ENCODE results near the gene USP21.

The USP21 gene

GRCh38 chr1:161172776-161173376, 13.6 kb downstream of the USP21 start:
- Histone ChIP-seq H3K4me3 (ENCODE audit: low read length) (no peak overlapping the region), H3K27ac (ENCODE audit: low read depth, low read length) (no peak overlapping the region), H4K20me1 (ENCODE audit: control insufficient read depth, insufficient read depth, low read depth, low read length) (no peaks in the 10 kb centered on the region), H3K9me2 (replicated peaks; ENCODE audit: control insufficient read depth, low read length) (no peaks in the 10 kb centered on the region), H3K36me3 (ENCODE audit: control insufficient read depth, low read length) (peaks cover 62% of the 10 kb centered on the region), H3K79me2 (ENCODE audit: control insufficient read depth, low read length) (peaks cover 16% of the 10 kb centered on the region), H3K27me3 (ENCODE audit: control insufficient read depth, low read length) (no peaks in the 10 kb centered on the region), H3K4me2 (ENCODE audit: low read length) (no peak overlapping the region), H3K9me3 (ENCODE audit: control insufficient read depth, insufficient read depth, low read length) (no peaks in the 10 kb centered on the region), H3K4me1 (ENCODE audit: control insufficient read depth, low read length) (peaks cover 18% of the 10 kb centered on the region), H3F3A (ENCODE audit: control insufficient read depth, insufficient read depth) (no peaks in the 10 kb centered on the region)
- TF ChIP-seq CTCF (IDR thresholded peaks at IDR 0.05; ENCODE audit: low read depth, low read length, poor library complexity, severe bottlenecking) (no peak), EZH2phosphoT487 (IDR thresholded peaks at IDR 0.05; ENCODE audit: borderline replicate concordance, low read length) (no peak)

DNA sequence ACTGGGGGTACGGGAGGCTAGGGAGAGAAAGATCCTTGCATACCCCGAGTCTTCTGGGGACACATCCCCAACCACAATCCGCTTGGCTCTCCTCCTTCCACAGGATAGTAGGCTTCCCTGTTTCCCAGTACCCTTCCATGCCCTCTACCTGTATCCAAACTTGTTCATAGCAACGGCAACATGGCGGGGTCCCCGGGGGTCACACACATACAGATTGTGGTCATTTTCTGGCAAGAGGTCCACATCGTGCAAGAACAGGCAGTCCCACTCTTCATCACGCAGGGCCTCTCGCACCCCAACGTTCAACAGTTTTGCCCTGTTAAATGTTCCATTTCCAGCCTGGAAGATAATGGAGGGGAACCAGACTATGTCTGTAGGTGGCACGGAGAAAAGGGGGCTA, 14.4 kb downstream of the USP21 start:
- Histone ChIP-seq H3K36me3 (ENCODE audit: control insufficient read depth, low read length) (peaks cover 62% of the 10 kb centered on the region), H4K20me1 (ENCODE audit: control insufficient read depth, insufficient read depth, low read depth, low read length) (no peaks in the 10 kb centered on the region), H3K4me3 (ENCODE audit: low read length) (no peak overlapping the region), H3K9me2 (replicated peaks; ENCODE audit: control insufficient read depth, low read length) (no peaks in the 10 kb centered on the region), H3F3A (ENCODE audit: control insufficient read depth, insufficient read depth) (0 out of 2 replicates have a peak, but pooled peaks cover 2% of the 10 kb centered on the region), H3K79me2 (ENCODE audit: control insufficient read depth, low read length) (peaks cover 16% of the 10 kb centered on the region), H3K9me3 (ENCODE audit: control insufficient read depth, insufficient read depth, low read length) (no peaks in the 10 kb centered on the region), H3K27me3 (ENCODE audit: control insufficient read depth, low read length) (no peaks in the 10 kb centered on the region), H3K27ac (ENCODE audit: low read depth, low read length) (no peak overlapping the region), H3K4me2 (ENCODE audit: low read length) (no peak overlapping the region), H3K4me1 (ENCODE audit: control insufficient read depth, low read length) (peaks cover 24% of the 10 kb centered on the region)
- TF ChIP-seq EZH2phosphoT487 (IDR thresholded peaks at IDR 0.05; ENCODE audit: borderline replicate concordance, low read length): no peak
- no peak for TF ChIP-seq CTCF (IDR thresholded peaks at IDR 0.05; ENCODE audit: low read depth, low read length, poor library complexity, severe bottlenecking)

GRCh38 chr1:161174911-161175310, 15.6 kb downstream of the USP21 start:
- peaks cover 24% of the 10 kb centered on the region for H3K4me1 ChIP-seq (ENCODE audit: control insufficient read depth, low read length)
- H3F3A ChIP-seq (ENCODE audit: control insufficient read depth, insufficient read depth): 0 out of 2 replicates have a peak, but pooled peaks cover 2% of the 10 kb centered on the region
- H3K4me3 ChIP-seq (ENCODE audit: low read length): no peak overlapping the region
- H3K36me3 ChIP-seq (ENCODE audit: control insufficient read depth, low read length): peaks cover 52% of the 10 kb centered on the region
- H3K27me3 ChIP-seq (ENCODE audit: control insufficient read depth, low read length): no peaks in the 10 kb centered on the region
- TF ChIP-seq CTCF (IDR thresholded peaks at IDR 0.05; ENCODE audit: low read depth, low read length, poor library complexity, severe bottlenecking) (no peak), EZH2phosphoT487 (IDR thresholded peaks at IDR 0.05; ENCODE audit: borderline replicate concordance, low read length) (no peak)
- H4K20me1 ChIP-seq (ENCODE audit: control insufficient read depth, insufficient read depth, low read depth, low read length): no peaks in the 10 kb centered on the region
- H3K27ac ChIP-seq (ENCODE audit: low read depth, low read length): no peak overlapping the region
- no peaks in the 10 kb centered on the region for H3K9me2 ChIP-seq (replicated peaks; ENCODE audit: control insufficient read depth, low read length)
- H3K9me3 ChIP-seq (ENCODE audit: control insufficient read depth, insufficient read depth, low read length): no peaks in the 10 kb centered on the region
- peaks cover 16% of the 10 kb centered on the region for H3K79me2 ChIP-seq (ENCODE audit: control insufficient read depth, low read length)
- H3K4me2 ChIP-seq (ENCODE audit: low read length): no peak overlapping the region
